Activated naive CD4-positive, alpha-beta T cell treated with anti-CD3 and anti-CD28 coated beads, Interleukin-2, amount 50 U/mL, for 16 hours (primary cell): ENCODE measurements around the gene KLHDC7B.
"Not testable (repeated sequence)": the region's sequence is repeated elsewhere in the genome, so short reads cannot be mapped to it uniquely, and the experiment has no call there.

Experiments used
- DNase-seq: peaks from one replicate; pipeline ENCODE4 v3.0.0-alpha.2; 2020

The KLHDC7B gene

GRCh38 chr22:50518606-50519005 lies 27.1 kb upstream of the KLHDC7B start:
- no peak for DNase-seq

DNA sequence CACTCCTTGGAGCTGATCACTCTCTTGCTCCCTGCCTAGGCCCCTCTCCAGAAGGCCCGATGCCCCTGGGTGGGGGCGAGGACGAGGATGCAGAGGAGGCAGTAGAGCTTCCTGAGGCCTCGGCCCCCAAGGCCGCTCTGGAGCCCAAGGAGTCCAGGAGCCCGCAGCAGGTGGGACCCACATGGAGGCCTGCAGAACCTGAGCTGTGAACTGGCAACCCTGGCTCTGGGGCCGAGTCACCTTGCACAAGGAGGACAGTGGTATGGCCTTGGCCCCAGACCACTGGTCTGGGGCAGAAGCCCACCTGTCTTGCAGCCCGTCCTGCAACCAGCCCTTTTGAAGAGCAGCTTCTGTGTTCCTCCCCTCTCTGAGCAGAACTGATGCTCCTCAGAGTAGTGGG lies 26.5 kb upstream of the KLHDC7B start:
- DNase-seq = no peak

DNA sequence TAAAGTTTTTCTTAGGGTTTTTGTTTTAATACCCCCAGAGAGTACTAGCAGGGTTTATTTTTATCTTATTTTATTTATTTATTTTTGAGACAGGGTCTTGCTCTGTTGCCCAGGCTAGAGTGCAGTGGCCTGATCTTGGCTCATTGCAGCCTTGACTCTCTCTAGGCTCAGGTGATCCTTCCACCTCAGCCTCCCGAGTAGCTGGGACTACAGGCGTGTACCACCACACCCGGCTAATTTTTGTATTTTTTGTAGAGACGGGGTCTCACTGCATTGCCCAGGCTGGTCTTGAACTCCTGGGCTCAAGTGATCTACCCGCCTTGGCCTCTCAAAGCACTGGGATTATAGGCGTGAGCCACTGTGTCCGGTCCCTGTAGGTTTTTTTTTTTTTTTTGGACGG lies 25.5 kb upstream of the KLHDC7B start:
- not testable (repeated sequence) for DNase-seq

DNA sequence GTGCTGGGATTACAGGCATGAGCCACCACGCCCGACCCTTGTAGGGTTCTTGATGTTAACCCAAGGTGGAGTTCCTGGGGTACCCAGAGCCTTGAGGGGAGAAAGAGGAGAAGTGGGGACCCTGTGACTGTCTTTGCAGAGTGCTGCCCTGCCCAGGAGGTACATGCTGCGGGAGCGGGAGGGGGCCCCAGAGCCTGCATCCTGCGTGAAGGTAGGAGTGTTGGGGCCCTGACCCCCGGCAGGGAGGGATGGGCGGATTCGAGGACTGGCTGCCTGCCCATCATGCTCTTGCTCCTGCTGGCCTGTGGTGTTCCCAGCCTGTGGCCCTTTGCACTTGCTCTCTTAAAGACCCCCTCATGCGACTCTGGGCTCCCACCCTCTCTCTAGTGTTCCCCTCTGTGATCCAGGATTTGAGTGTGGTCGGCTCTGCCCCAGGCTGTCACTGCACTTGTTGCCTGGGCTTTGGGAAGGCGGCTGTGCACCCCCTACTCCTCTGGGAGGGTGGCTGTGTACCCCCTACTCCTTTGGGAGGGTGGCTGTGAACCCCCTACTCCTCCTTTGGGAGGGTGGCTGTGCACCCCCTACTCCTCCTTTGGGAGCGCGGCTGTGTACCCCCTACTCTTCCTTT lies 24.8 kb upstream of the KLHDC7B start:
- DNase-seq = no peak

DNA sequence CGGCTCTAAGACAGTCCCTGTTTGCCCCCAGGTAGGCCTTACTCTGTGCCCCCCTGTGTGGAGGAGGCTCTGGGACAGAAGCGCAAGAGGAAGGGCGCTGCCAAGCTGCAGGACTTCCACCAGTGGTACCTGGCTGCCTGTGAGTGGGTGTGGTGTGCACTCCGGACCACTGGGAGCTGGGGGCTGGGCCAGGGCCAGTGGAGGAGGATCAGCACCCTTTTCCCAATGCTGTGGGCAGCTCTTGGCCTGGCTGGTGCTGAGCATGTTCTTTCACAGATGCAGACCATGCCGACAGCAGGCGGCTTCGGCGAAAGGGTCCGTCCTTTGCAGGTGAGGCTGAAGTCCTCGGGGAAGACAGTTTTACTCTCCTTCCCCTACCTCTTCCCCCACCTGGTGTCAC lies 24.0 kb upstream of the KLHDC7B start:
- no peak for DNase-seq

- no peak for DNase-seq
These were observed 23.4 kb upstream of the KLHDC7B start for GRCh38 chr22:50522208-50522805.

DNA sequence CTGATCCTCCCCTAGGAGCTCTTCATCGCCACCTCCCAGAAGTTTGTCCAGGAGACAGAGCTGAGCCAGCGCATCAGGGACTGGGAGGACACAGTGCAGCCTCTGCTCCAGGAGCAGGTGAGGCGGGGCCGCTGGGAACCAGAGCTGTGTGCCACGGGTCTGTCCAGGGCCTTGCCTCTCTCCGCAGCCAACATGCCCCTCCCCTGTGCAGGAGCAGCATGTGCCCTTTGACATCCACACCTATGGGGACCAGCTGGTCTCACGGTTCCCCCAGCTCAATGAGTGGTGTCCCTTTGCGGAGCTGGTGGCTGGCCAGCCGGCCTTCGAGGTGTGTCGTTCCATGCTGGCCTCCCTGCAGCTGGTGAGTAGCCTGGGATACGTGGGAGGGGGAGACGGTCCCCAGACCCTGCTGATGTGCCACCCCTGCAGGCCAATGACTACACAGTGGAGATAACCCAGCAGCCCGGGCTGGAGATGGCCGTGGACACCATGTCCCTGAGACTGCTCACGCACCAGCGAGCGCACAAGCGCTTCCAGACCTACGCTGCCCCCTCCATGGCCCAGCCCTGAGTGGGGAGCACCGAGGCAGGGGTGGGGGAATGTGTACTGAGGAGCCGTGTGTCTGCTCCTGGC lies 22.8 kb upstream of the KLHDC7B start:
- no peak for DNase-seq

DNA sequence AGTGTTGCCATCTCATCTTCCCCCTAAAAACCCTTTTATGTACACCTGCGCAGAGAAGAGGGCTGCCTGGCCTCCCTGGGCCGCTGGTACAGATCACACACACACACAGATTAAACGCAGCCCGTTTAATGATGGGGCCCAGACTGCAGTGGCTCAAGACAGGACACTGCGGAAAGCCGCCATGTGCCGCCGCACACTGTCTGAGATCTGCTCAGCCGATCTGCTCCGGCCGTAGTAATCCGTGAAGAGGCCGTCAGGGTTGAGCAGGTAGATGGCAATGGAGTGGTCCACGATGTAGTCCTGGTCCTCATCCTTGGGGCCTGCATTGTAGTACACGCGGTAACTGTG lies 22.3 kb upstream of the KLHDC7B start:
- DNase-seq = no peak

- DNase-seq = no peak
These were observed 21.7 kb upstream of the KLHDC7B start for GRCh38 chr22:50523806-50524675.

- no peak for DNase-seq
These were observed 21.0 kb upstream of the KLHDC7B start for GRCh38 chr22:50524676-50525103.

DNA sequence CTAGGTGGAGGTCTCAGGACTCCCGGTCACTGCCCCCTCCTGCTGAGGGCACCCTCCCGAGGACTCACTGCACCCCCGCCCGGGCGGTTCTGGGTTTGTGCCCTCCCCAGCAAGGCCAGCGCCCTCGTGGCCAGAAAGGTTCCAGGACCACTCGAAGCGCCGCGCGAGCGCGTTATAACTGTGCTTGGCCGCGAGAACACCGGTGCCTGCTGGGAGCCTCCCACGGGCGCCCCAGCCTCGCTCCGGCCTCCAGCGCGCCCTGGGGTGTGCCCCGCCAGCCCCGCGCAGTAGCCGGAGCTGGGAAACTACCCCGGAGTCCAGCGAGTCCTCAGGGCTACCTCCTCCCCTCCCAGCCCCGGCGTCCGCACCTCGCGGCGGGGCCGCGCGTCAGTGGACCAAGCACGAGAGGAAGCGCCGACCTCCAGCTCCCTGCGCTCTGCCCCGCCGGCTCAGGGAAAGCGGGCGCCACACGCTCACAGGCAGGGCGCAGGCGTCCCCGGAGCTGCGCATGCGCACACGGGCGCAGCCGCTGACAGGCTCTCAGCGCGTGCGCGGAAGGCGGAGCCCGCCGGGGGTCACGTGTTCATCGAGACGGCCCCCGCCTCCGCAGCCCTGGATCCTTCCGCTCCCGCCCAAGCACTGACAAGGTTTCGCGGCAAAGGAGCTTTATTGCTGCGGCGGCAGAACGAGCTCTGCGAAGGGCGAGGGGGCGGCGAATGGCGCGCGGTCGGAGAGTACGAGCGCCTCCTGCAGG lies 20.4 kb upstream of the KLHDC7B start, which contains the start of gene SCO2:
TSS of gene SCO2 (minus strand) at position 495 of the 754 bp plus-strand sequence. CDS start 1,187 bp downstream, outside the sequence.
- DNase-seq = peak; percentile 99

DNA sequence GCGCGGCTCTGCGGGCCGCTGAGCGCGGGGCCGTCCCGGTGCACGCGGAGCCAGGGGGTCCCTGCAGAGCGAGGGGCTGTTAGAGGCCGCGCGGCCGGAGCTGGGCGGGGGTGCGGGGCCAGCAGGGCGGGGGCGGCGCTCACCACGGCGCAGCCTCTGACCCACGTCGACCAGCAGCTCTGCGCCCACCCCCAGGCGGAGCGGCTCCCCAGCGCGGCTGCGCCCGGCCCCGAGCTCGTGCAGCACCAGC lies 19.9 kb upstream of the KLHDC7B start:
- no peak for DNase-seq

DNA sequence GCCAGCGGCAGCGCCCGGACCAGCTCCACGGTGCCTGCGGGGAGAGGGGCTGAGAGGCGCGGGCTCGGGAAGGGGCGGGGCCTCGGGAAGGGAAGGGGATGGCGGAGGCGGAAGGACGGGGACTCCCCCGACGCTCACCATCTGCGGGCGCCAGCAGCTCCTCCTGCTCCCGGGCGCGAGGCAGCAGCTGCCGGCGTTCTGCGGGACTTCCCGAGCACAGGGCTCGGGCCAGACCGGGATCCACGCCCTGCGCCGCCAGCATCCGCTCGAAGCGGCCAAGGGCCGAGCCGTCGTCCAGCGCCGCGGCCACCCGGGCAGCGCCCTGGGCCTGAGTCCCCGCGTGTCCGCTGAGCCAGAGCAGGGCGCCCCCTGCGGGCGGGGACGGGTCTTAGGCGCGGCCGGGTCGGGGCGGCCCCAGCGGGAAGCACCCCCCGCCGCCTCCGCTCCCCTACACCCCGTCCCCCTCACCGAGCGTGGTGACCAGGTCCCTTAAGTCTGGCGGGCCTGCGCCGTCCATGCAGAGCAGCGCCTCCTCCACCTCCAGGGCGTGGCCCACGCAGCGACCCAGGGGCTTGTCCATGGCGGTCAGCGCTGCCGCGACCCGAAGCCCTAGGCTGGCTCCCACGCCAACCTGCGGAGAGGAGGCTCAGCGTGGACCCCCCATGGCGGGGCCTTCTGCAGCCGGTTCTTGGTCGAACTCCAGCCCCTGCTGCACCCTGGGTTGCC lies 19.4 kb upstream of the KLHDC7B start:
- peak; percentile 85 for DNase-seq

DNA sequence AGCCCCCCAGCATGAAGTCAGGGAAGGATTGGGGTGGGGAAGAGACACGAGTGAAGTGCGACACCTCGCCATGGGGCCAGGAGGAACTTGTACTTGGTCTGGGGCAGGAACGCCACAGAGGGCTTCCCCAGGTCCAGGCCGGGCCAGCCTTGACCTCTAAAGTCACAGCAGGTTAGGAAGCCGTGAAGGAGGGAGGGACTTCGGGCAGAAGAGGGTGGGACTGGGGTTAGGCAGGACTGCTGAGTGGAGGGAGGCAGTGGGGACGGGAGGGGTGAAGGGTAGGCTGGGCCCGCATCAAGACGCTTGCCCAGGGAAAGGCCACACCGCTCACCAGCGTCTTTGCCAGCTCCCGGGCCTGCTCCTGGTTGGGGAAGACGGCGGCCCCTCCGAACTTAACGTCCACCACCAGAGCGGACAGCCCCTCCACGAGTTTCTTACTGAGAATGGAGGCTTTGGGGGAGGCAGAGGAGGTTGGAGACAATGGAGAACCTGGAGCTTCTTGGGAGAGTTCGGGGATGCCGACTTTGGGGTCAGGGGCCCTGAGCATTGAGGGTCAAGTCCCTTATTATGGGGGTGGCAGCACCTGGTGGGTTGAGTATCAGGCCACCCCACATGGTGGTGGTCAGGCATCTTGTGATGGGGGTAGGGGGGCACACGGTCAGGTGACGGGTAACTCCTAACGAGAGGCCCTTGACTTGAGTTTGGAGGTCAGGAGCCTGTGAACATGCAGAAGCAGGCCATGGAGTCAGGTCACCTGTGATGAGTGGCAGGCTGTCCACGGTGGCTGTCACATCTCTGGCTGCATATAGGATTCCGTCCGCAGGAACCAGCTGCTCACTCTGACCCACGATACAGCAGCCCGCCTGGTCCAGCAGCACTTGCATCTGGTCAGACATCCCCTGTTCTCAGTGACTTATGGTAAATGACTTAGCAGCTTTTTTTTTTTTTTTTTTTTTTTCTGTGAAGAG lies 18.6 kb upstream of the KLHDC7B start:
- DNase-seq = peak; percentile 39

- DNase-seq = no peak
These were observed 17.6 kb upstream of the KLHDC7B start for GRCh38 chr22:50527921-50528681.

GRCh38 chr22:50528682-50529415 lies 16.9 kb upstream of the KLHDC7B start:
- no peak for DNase-seq

DNA sequence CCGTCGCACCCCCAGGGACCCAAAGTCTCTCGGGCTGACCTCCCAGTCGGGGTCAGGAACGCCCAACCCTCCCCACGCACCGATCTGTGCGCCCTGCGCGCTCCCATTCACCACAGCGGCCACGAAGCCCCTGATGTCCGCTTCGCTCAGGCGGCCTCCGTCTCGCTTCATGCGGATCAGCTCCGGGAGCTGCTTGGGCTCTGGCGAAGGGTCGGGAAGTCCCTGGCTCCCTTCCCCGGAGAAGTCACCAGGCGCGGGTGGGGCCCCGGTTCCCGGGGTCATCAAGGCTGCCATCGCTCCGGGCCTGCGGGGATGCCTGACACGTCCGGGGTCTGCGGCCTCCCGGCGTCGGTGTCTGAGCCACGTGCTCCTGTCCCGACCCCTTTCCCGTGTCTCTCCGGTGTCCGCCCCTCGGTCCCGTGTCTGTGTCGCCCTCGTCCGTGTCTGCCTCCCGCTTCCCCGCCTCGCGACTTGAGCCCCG lies 16.2 kb upstream of the KLHDC7B start:
- no peak for DNase-seq

GRCh38 chr22:50529897-50530579 lies 15.7 kb upstream of the KLHDC7B start, which contains the start of gene TYMP:
TSS of gene TYMP (minus strand) at chr22:50530012. CDS start at chr22:50529709, 303 bp downstream.
- peak; percentile 72 for DNase-seq

GRCh38 chr22:50530580-50530876 lies 15.2 kb upstream of the KLHDC7B start:
- no peak for DNase-seq
